Left lobe of liver (tissue), 2 donors: ENCODE measurements around the gene SGF29. TPM values are rescaled to one million over a fixed set of nuclear protein-coding genes. Genes with fewer than 3 reads are reported as not detected.
"Not testable (repeated sequence)": the region's sequence is repeated elsewhere in the genome, so short reads cannot be mapped to it uniquely, and the experiment has no call there.

ENCODE experiments used
- ATAC-seq: fragments of 200-7000 bp; cut with Tn5 transposase; one replicate; pipeline ENCODE4 v1.9.1; 2020; ENCODE audit warnings: mild to moderate bottlenecking, moderate library complexity
- DNase-seq: peaks from one replicate; pipeline ENCODE4 v3.0.0-alpha.2; 2020; ENCODE audit warnings: low spot score
- total RNA-seq: library from RNA; stranded (reverse); gene quantifications from one replicate; pipeline ENCODE4 v1.2.1, GENCODE V29; 2021
- donor health status: DM: no; HTN: no; CAD: no; lungs with moderate emphysema.
- donor health status: DM: no; HTN: yes; CAD: no.

Gene SGF29
- total RNA-seq, 1 donor from 2014 or later: 19.3 TPM

DNA sequence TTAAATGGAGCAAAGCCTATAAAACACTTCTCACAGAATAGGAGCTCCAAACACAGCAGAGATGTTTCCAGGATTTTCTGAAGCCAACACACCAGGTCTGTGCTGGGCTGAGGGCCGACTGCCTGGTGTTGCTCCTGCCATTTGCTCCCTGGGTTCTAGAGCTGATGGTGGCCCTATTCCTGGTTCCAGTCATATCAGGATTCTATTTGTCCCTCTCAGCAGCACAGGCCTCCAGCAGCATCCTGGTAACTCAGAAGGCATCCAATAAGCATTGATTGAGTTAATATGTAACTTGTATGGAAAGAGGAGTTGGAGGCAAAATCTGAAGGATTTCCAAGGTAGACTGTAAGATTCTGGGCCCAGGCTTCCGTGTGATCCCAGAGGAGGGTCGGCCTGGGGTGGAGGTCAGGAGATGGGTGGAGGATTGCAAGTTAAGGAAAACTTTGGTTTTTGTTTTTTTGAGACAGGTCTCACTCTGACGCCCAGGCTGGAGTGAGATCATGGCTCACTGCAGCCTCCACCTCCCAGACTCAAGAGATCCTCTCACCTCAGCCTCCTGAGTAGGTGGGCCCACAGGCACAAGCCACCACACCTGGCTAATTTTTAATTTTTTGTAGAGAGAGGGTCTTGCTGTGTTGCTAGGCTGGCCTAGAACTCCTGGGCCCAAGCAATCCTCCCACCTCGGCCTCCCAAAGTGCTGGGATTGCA, 20.6 kb upstream of the SGF29 start:
- DNase-seq (peak; percentile 63), ATAC-seq (peak; percentile 54)

DNA sequence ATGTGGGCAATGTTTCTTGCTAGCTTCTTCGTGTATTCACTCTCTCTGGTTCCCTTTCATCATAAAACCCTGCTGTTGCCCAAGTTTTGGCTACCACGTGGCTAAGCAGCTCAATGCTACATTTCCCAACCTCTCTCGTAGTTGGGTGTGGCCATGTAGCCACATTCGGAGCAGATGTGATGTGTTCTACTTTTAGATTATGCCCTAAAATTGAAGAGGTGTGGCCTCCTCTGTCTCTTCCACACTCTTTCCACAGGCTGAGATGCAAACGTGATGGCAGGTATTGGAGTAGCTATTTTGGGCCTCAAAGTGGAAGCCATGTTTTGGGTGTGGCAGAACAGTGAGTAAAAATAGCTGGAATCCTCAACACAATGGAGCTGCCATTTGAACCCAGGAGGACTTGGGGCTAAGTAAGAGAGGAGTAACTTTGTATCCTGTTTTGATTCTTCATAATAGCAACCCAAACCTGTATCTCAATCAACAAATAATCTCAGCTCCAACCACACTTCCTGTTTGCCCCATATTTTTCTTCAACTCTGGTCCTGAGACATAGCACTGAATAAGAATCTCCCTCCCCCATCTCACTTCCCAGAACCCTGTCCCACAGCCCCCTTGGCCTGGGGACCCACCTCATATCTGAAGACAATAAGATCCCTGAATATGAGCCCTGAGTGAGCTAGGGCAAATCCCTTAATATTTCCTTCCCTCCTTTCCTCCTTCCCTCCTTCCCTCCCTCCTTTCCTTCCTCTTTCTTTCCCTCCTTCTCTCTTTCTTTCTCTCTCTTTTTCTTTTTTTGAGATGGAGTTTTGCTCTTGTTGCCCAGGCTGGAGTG, 19.0 kb upstream of the SGF29 start:
- peak; percentile 88 for DNase-seq
- peak; percentile 30 for ATAC-seq

DNA sequence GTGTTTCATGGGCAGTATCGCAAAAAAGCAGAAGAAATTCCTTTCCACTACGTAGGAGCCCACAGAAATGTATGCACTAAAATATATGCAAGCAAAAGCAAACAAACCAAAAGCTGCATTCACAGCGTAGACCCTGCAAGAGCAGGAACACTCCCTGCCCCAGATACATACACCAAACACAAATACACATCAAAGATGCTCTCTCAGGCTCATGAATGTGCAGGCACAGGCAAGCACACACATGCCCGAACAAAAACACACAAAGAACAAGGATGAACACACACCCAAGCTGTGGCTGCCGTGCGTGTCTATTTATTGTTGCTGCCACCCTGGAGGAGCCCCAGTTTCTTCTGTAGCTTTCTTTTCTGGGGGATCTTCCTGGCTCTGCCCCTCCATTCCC, 16.6 kb upstream of the SGF29 start:
- ATAC-seq: no peak
- no peak for DNase-seq

DNA sequence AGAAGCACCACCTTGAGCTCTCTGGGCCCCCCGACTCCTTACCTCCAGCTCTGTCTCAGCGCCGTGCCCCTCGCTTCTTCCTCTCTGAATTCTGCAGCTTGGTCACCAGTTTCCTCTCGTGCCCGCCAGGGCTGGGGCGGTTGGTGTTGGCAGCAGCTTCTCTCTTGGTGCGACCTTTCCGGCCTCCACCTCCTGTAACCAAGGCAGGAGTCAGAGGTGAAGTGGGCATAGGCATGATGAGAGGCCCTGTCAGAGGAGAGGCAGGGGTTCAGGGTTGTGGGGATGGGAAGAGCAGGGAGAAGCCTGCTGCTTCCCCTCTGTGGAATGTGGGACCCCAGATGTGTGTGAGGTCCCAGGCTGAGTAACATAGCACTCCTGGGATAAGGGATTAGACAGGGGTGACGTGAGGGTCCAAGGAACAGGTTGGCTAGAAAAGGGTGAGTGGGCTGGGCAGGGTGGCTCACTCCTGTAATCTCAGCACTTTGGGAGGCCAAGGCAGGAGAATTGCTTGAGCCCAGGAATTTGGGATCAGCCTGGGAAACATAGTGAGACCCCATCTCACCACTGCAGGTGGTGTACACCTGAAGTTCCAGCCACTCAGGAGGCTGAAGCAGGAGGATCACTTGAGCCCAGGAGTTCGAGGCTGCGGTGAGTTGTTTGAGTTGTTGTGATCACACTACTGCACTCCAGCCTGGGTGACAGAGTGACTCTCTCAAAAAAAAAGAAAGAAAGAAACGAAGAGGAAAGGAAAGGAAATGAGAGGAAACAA, 15.6 kb upstream of the SGF29 start:
- DNase-seq (peak; percentile 59), ATAC-seq (peak; percentile 10)

DNA sequence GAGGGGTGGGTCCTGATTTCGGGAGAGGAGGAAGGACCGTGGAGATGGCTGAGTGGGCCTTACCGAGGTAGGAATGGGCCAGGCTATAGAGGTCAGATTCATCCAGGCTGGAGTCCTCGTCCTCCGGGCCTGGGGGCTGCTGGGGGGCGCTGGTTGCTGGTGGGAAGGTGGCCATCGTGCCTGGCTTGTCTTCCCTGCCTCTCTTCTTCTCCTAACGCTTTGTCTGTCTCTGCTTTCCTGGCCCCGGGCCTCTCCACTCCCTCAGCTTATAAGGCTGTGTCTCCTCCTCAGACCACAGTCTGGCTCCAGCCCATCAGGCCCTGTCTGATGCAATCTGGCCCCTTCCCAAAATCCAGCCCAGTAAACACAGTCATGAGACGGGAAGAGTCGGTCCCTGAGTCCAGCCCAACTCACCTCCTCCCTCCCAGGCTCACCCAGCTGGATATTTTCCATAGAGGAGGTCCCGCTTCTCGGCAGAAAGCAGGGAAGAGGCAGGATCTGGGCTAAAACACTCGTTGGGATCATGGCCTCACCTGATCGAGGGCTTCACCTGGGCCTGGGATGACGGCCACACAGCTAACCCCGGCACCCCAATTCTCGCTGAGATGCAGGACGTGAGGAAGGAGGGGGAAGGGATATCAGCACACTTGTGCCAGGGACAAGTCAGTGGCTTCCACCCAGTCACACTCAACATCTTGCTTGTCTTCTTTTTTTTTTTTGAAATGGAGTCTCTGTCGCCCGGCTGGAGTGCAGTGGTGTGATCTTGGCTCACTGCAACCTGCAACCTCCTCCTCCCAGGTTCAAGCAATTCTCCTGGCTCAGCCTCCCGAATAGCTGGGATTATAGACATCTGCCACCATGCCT, 14.8 kb upstream of the SGF29 start, which contains the start of gene NUPR1:
TSS of gene NUPR1 (minus strand) at position 242 of the 864 bp plus-strand sequence. CDS start at position 175, 67 bp downstream.
- ATAC-seq: peak; percentile 74
- DNase-seq: peak; percentile 99

DNA sequence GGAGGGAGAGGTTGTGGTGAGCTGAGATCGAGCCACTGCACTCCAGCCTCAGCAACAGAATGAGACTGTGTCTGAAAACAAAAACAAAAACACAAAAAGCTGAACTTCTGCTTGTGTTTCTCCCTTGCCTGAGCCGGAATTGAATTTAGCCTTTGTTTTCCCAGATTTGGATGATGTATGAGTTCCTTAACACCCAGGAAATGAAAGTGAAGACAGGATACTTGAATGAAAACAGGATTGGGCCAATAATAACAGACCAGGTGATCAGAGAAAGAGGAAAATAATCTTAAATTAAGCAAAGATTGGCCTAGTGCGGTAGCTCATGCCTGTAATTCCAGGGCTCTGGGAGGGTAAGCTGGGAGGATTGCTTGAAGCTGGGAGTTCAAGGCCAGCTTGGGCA, 13.4 kb upstream of the SGF29 start:
- ATAC-seq (no peak), DNase-seq (no peak)

DNA sequence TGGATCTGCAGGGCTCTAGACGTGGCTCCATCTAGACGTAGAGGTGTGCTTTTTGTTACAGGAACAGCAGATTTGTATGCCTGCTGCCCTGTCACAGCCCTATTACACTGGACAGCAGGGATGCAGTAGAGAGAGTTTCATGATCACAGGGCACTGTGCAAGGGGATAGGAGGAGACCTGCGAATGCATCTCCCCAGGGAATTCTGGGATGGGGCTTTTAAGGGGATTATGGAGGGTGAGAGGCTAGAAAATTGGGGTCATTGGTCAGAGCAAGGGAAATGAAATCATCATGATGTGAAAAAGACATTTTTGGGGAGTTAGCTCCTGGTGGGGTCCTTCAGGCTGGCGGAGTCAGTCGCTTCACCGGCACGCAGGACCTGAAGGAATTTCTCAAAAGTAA, 11.1 kb upstream of the SGF29 start:
- ATAC-seq: peak; percentile 7

DNA sequence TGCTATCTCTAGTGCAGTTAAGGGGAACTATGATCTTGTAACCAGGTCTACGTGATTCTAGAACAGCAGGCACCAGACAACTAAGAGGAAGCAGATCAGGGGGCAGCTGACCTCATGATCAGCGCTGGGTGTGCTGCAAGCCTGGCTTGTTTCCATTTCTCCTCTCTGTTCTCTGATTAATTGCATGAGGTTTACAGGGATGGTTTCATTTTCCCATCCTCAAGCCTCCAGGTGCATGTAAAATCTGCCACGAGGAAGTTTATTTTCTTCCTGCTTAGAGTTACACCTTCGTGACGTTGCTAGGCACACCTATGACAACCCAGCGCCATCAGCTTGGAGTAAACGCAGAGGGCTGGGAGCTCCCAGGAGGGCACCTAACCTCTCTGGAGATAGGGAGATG, 10.6 kb upstream of the SGF29 start:
- DNase-seq (no peak), ATAC-seq (peak; percentile 12)

More for the DNA sequence above, 11.1 kb upstream of the SGF29 start:
- DNase-seq: no peak

DNA sequence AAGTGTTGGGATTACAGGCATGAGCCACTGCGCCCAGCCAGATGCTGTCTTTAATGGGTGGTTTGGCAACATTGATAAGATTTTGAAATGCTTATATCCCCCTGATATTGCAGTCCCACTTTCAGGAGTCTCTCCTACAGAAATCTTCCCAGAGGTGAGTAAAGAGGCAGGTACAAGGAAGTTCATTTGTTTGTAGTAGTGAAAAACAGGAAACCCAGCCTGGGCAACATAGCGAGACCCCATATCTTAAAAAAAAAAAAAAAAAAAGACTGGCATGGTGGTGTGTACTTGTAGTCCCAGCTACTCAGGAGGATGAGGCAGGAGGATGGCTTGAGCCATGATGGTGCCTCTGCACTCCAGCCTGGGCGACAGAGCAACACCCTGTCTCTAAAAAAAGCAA, 8.7 kb upstream of the SGF29 start:
- no peak for DNase-seq
- no peak for ATAC-seq

DNA sequence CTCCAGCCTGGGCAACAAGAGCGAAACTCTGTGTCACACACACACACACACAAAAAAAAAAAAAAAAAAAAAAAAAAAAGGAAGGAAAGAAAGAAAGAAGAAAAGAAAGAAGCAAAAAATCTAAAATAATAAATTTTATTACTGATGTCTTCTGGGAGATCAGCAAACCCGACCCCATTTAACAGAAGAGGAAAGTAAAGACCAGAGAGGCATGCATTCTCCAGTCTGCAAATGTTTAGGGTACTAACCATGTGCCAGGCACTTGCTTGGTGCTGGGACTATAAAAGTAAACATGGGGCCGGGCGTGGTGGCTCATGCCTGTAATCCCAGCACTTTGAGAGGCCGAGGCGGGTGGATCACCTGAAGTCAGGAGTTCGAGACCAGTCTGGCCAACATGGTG, 7.8 kb upstream of the SGF29 start:
- not testable (repeated sequence) for ATAC-seq, DNase-seq

DNA sequence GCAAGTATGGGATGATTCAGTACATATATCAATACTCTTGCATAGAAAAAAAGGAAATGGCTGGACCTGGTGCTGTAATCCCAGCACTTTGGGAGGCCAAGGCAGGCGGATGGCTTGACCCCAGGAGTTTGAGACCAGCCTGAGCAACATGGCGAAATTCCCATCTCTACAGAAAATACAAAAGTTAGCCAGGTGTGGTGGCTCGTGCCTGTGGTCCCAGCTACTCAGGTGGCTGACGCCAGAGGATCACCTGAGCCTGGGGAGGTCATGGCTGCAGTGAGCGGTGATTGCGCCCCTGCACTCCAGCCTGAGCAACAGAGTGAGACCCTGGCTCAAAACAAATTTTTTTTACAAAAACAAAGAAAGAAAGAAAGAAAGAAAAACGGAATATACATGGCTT, 7.1 kb upstream of the SGF29 start:
- ATAC-seq (no peak), DNase-seq (no peak)

DNA sequence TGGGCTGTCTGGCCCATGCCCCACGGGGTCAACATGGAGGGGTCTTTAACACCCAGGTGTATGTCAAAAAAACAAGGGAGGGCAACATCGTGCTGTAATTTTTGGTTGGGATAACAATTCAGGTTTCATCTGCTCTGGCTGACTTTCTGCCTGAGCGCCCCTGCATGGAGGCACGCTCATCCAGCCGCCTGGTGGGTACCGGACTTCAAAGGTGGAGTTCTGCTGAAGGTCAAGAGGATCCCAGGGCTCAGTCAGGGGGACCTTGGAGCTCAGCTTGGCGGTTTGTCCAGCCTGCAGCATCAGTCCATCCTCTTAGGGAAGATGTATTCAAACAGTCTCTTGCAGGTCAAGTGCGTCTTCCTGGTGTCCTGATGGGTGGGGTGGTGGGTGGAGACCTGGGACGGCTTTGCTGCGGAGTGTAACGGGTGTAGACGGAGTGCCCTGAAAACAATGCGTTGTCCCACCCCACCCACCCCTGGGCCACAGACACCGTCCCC, 5.4 kb upstream of the SGF29 start:
- ATAC-seq: no peak
- no peak for DNase-seq

DNA sequence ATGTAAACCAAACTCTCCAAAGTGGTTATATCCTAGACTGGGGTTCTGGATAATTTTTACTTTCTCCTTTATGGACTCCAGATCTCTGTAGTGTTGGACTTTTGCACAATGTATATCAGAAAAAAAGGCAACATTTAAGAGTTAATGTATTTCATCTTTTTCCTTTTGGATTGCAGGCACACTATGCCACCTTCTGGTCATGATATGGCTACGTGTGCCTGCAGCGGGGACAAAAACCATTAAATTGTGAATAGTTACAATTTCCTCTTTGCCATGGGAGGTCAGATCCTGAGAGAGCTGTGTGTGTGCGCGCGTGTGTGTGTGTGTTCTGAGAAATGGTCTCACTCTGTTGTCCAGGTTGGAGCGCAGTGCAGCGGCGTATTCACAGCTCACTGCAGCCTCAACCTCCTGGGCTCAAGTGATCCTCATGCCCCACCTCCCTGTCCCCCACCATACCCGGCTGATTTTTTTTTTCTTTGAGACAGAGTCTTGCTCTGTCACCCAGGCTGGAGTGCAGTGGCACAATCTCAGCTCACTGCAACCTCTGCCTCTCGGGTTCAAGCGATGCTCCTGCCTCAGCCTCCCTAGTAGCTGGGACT, 4.3 kb upstream of the SGF29 start:
- ATAC-seq (peak; percentile 56), DNase-seq (no peak)

DNA sequence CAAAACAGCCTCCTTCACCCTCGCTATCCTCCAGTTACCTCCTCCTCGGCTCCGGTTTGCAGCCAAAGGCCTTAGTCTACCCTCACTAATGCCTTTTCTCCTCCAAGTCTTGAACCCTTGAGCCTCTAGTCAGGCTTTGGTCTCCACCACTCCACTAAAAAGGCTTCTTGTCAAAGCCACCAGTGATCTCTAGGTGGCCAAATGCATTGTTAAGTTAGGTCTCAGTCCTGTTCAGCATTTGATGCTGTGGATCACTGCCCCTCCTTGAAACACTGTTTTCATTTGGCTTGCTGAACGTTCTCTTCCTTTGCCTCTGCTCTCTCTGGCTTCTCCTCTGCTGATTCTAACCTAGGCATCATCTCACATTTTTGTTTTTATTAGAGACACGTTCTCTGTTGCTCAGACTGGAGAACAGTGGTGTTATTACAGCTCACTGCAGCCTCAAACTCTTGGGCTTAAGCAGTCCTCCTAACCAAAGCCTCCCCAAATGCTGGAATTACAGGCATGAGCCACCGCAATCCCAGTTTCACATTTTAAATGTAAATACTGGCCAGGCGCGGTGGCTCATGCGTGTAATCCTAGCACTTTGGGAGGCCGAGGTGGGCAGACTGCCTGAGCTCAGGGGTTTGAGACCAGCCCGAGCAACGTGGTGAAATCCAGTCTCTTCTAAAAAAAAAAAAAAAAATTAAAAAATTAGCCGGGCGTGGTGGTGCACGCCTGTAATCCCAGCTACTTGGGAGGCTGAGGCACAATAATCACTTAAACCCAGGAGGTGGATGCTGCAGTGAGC, 1.1 kb downstream of the SGF29 start:
- no peak for DNase-seq
- ATAC-seq: no peak

DNA sequence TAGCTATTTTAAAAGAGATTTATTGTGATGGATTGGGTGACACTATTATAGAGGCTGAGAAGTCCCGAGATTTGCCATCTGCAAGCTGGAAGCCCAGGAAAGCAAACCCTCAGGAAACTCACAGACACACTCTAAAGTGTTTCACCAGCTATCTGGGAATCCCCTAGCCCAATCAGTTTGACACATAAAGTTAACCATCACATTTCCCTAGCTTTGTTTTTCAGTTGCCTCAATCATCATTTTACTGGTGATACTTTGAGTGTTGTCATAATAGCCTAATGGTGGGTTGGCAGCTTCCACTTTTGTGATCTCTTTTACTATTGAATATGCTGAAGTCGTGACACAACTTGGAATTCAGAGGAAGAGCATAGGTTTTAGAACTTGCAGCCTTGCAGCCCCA, 1.8 kb downstream of the SGF29 start:
- ATAC-seq (no peak), DNase-seq (no peak)

DNA sequence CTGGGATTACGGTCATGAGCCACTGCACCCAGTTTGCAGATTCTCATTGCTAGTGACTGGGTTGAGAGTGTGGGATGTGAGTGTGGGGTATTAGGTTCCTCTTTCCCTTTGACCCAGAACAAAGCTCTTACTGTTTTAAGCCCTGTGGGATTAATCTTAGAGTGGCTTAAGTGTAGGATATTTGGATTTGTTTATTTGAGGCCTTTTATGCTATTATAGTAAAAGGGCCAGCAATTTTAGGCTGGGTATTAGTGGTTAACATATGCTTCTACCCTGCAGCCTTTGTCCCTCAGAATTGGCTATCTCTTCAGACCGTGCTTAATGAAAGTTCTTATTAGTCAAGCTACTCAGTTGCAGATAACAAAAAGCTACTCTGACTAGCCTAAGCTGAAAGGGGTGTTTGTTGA, 3.2 kb downstream of the SGF29 start:
- ATAC-seq (no peak), DNase-seq (no peak)

DNA sequence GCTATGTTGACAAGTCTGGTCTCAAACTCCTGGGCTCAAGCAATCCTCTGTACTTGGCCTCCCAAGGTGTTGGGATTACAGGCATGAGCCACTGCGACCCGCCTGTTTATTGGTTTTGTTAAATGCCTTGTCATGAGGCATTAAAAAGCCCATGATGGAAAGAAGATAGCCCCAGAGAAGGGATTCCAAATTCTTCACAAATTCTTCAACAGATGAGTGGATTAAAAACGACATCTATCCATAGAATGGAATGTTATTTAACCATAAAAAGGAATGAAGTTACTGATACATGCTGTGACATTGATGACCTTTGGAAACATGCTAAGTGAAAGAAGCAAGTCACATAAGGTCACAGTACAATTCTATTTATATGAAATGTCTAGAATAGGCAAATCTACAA, 4.7 kb downstream of the SGF29 start:
- DNase-seq: no peak
- no peak for ATAC-seq

DNA sequence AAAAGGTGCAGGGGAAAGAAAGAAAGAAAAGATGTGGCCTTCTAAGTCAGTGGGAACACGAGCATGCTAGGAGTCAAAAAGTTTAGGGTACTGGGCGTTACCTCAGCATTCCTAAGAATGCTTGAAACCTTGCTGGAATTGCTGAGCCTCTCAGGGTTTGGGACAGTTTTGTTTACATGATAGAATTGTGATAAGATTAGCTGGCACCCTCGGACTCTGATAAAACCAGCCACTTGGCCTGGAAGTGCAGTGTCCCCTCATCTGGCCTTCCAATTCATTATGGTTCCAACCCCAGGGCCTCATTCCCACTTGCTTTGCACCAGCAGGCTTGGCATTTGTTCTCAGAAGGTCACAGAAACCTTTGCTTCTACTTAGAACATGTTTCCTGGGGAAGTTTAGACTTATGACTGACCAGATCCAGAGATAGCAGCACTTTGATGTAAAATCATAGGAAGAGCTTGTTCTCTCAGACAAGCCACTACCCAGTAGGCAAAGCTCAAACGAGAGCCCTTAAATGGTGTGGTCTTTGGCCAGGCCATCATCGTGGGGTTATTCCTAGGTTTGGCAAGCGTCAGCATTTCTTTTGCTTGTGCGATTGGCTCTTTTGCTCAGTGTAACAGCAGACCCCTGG, 8.0 kb downstream of the SGF29 start:
- DNase-seq (no peak), ATAC-seq (no peak)

DNA sequence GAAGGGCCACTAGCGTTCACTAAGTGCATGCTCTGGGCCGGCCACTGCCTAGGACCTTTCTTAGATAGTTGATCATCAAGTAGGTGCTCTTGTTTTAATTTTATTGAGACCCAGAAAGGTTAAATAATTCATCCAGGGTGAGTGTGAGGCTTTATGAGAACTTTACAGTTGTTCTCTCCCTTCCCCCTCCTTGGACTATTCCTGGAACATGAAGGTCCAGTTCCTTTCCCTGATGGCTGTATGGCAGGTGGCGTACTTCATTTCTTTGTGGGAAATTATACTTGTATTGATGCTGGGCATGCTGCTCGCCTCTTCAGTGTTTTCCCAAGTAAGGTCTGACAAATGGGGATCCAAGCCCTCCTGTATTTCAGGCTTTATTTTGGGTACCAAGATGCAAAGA, 8.5 kb downstream of the SGF29 start:
- ATAC-seq (no peak), DNase-seq (no peak)
